Measurements from ENCODE around the gene NPEPPS.

NPEPPS gene

DNA sequence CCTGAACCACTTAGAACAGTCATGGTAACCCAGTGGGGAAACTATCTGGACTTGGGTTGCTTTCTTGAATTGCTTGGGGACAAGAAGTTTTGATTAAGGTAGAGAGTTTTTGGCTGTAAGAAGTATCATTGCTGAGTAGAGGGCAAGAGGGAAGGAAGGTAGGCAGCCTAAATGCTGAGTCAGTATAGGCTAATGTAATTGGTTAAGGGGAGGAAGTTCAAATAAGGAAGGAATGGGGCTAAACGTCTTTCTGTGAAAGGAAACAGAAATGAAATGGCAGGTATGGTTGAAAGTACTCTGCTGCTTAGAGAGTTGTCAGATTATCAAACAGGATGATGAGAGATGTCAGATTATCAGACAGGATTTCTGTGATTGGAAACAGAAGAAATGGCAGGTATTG is 139.2 kb downstream of the NPEPPS start:
- DNase-seq, result no peak
